Measurements from ENCODE around the gene CEP120.

Gene CEP120

GRCh38 chr5:123359454-123360200 is 63.6 kb downstream of the CEP120 start:
- WGBS (ENCODE audit: extremely low coverage, insufficient coverage, low lambda C conversion rate) = no CpG with 5 or more reads among the region's 5 CpGs
- H3K79me1 ChIP-seq (ENCODE audit: low read length) = no peaks in the 10 kb centered on the region
- no peak overlapping the region for H3K4ac ChIP-seq (ENCODE audit: low read depth, low read length)
- no peak overlapping the region for H4K8ac ChIP-seq (ENCODE audit: low read depth, low read length)
- H3K18ac ChIP-seq (ENCODE audit: low read length) = no peak overlapping the region
- H3K56ac ChIP-seq (ENCODE audit: low read length) = no peak overlapping the region
- no peak for DNase-seq
- no peak overlapping the region for H2AK5ac ChIP-seq (ENCODE audit: low read length)
- no peaks in the 10 kb centered on the region for H3K79me2 ChIP-seq (ENCODE audit: control insufficient read depth, insufficient read depth, low read length)
- no peak overlapping the region for H3K4me2 ChIP-seq (ENCODE audit: low read length)
- H3K9ac ChIP-seq (ENCODE audit: low read length) = no peak overlapping the region
- H4K5ac ChIP-seq (ENCODE audit: low read length) = no peak overlapping the region
- H3K23ac ChIP-seq (ENCODE audit: low read length) = no peak overlapping the region
- no peaks in the 10 kb centered on the region for H3K4me1 ChIP-seq (ENCODE audit: control insufficient read depth, low read depth, low read length)
- H3K27ac ChIP-seq (ENCODE audit: low read depth, low read length) = no peak overlapping the region
- H3K4me3 ChIP-seq (ENCODE audit: low read length) = no peak overlapping the region
- H3K36me3 ChIP-seq (ENCODE audit: control insufficient read depth, insufficient read depth, low read length) = no peaks in the 10 kb centered on the region
- H2BK5ac ChIP-seq (ENCODE audit: low read length) = no peak overlapping the region
- no peak overlapping the region for H2BK120ac ChIP-seq (ENCODE audit: low read depth, low read length)
- H3K27me3 ChIP-seq (ENCODE audit: insufficient read depth, low read length, poor library complexity) = no peaks in the 10 kb centered on the region
- no peak overlapping the region for H2BK15ac ChIP-seq (replicated peaks; ENCODE audit: low read depth)

- H3K23ac ChIP-seq (ENCODE audit: low read length) = no peak overlapping the region
- no peak for DNase-seq
- no CpG with 5 or more reads among the region's 1 CpG for WGBS (ENCODE audit: extremely low coverage, insufficient coverage, low lambda C conversion rate)
Observed at GRCh38 chr5:123358751-123359150, 64.5 kb downstream of the CEP120 start.

GRCh38 chr5:123358304-123358703 is 64.9 kb downstream of the CEP120 start:
- H3K79me2 ChIP-seq (ENCODE audit: control insufficient read depth, insufficient read depth, low read length) = no peaks in the 10 kb centered on the region
- no peak overlapping the region for H2BK15ac ChIP-seq (replicated peaks; ENCODE audit: low read depth)
- H2AK5ac ChIP-seq (ENCODE audit: low read length) = no peak overlapping the region
- no peak overlapping the region for H3K4me2 ChIP-seq (ENCODE audit: low read length)
- no peak overlapping the region for H3K4me3 ChIP-seq (ENCODE audit: low read length)
- no peak for DNase-seq
- H3K27ac ChIP-seq (ENCODE audit: low read depth, low read length) = no peak overlapping the region
- no CpG with 5 or more reads among the region's 1 CpG for WGBS (ENCODE audit: extremely low coverage, insufficient coverage, low lambda C conversion rate)
- H3K27me3 ChIP-seq (ENCODE audit: insufficient read depth, low read length, poor library complexity) = no peaks in the 10 kb centered on the region
- H3K4me1 ChIP-seq (ENCODE audit: control insufficient read depth, low read depth, low read length) = no peaks in the 10 kb centered on the region
- H2BK120ac ChIP-seq (ENCODE audit: low read depth, low read length) = no peak overlapping the region
- no peaks in the 10 kb centered on the region for H3K79me1 ChIP-seq (ENCODE audit: low read length)
- H4K5ac ChIP-seq (ENCODE audit: low read length) = no peak overlapping the region
- H3K56ac ChIP-seq (ENCODE audit: low read length) = no peak overlapping the region
- H2BK5ac ChIP-seq (ENCODE audit: low read length) = no peak overlapping the region
- H3K36me3 ChIP-seq (ENCODE audit: control insufficient read depth, insufficient read depth, low read length) = no peaks in the 10 kb centered on the region
- H3K18ac ChIP-seq (ENCODE audit: low read length) = no peak overlapping the region
- no peak overlapping the region for H3K23ac ChIP-seq (ENCODE audit: low read length)
- no peak overlapping the region for H4K8ac ChIP-seq (ENCODE audit: low read depth, low read length)
- no peak overlapping the region for H3K4ac ChIP-seq (ENCODE audit: low read depth, low read length)
- no peak overlapping the region for H3K9ac ChIP-seq (ENCODE audit: low read length)

More at GRCh38 chr5:123358751-123359150, 64.5 kb downstream of the CEP120 start:
- H3K27me3 ChIP-seq (ENCODE audit: insufficient read depth, low read length, poor library complexity) = no peaks in the 10 kb centered on the region
- H3K79me2 ChIP-seq (ENCODE audit: control insufficient read depth, insufficient read depth, low read length) = no peaks in the 10 kb centered on the region
- H2BK15ac ChIP-seq (replicated peaks; ENCODE audit: low read depth) = no peak overlapping the region
- H3K4ac ChIP-seq (ENCODE audit: low read depth, low read length) = no peak overlapping the region
- H2BK5ac ChIP-seq (ENCODE audit: low read length) = no peak overlapping the region
- no peaks in the 10 kb centered on the region for H3K79me1 ChIP-seq (ENCODE audit: low read length)
- H3K4me1 ChIP-seq (ENCODE audit: control insufficient read depth, low read depth, low read length) = no peaks in the 10 kb centered on the region
- no peak overlapping the region for H2BK120ac ChIP-seq (ENCODE audit: low read depth, low read length)
- H3K18ac ChIP-seq (ENCODE audit: low read length) = no peak overlapping the region
- H2AK5ac ChIP-seq (ENCODE audit: low read length) = no peak overlapping the region
- H3K9ac ChIP-seq (ENCODE audit: low read length) = no peak overlapping the region
- H3K56ac ChIP-seq (ENCODE audit: low read length) = no peak overlapping the region
- H3K36me3 ChIP-seq (ENCODE audit: control insufficient read depth, insufficient read depth, low read length) = no peaks in the 10 kb centered on the region
- no peak overlapping the region for H4K5ac ChIP-seq (ENCODE audit: low read length)
- H3K4me2 ChIP-seq (ENCODE audit: low read length) = no peak overlapping the region
- no peak overlapping the region for H3K4me3 ChIP-seq (ENCODE audit: low read length)
- no peak overlapping the region for H4K8ac ChIP-seq (ENCODE audit: low read depth, low read length)
- H3K27ac ChIP-seq (ENCODE audit: low read depth, low read length) = no peak overlapping the region

- H3K18ac ChIP-seq (ENCODE audit: low read length) = no peak overlapping the region
- no peak overlapping the region for H2BK120ac ChIP-seq (ENCODE audit: low read depth, low read length)
- H3K23ac ChIP-seq (ENCODE audit: low read length) = no peak overlapping the region
- no peak overlapping the region for H4K8ac ChIP-seq (ENCODE audit: low read depth, low read length)
- H3K4me3 ChIP-seq (ENCODE audit: low read length) = no peak overlapping the region
- no CpG with 5 or more reads among the region's 2 CpGs for WGBS (ENCODE audit: extremely low coverage, insufficient coverage, low lambda C conversion rate)
- no peak overlapping the region for H2BK5ac ChIP-seq (ENCODE audit: low read length)
- no peaks in the 10 kb centered on the region for H3K27me3 ChIP-seq (ENCODE audit: insufficient read depth, low read length, poor library complexity)
- H3K4me2 ChIP-seq (ENCODE audit: low read length) = no peak overlapping the region
- no peaks in the 10 kb centered on the region for H3K79me2 ChIP-seq (ENCODE audit: control insufficient read depth, insufficient read depth, low read length)
- no peak overlapping the region for H3K9ac ChIP-seq (ENCODE audit: low read length)
- H3K79me1 ChIP-seq (ENCODE audit: low read length) = no peaks in the 10 kb centered on the region
- no peaks in the 10 kb centered on the region for H3K36me3 ChIP-seq (ENCODE audit: control insufficient read depth, insufficient read depth, low read length)
- H3K27ac ChIP-seq (ENCODE audit: low read depth, low read length) = no peak overlapping the region
- no peak overlapping the region for H2AK5ac ChIP-seq (ENCODE audit: low read length)
- H3K4me1 ChIP-seq (ENCODE audit: control insufficient read depth, low read depth, low read length) = no peaks in the 10 kb centered on the region
- no peak overlapping the region for H3K56ac ChIP-seq (ENCODE audit: low read length)
- no peak for DNase-seq
- no peak overlapping the region for H2BK15ac ChIP-seq (replicated peaks; ENCODE audit: low read depth)
- H3K4ac ChIP-seq (ENCODE audit: low read depth, low read length) = no peak overlapping the region
- H4K5ac ChIP-seq (ENCODE audit: low read length) = no peak overlapping the region
Observed at GRCh38 chr5:123351820-123352219, 71.4 kb downstream of the CEP120 start.

GRCh38 chr5:123351240-123351639 is 72.0 kb downstream of the CEP120 start:
- Histone ChIP-seq H3K4me1 (ENCODE audit: control insufficient read depth, low read depth, low read length) (no peaks in the 10 kb centered on the region), H2BK15ac (replicated peaks; ENCODE audit: low read depth) (no peak overlapping the region), H2AK5ac (ENCODE audit: low read length) (no peak overlapping the region), H3K4me3 (ENCODE audit: low read length) (no peak overlapping the region), H2BK5ac (ENCODE audit: low read length) (no peak overlapping the region), H3K36me3 (ENCODE audit: control insufficient read depth, insufficient read depth, low read length) (no peaks in the 10 kb centered on the region), H3K27me3 (ENCODE audit: insufficient read depth, low read length, poor library complexity) (no peaks in the 10 kb centered on the region), H2BK120ac (ENCODE audit: low read depth, low read length) (no peak overlapping the region), H4K5ac (ENCODE audit: low read length) (no peak overlapping the region), H3K79me2 (ENCODE audit: control insufficient read depth, insufficient read depth, low read length) (no peaks in the 10 kb centered on the region), H3K9ac (ENCODE audit: low read length) (no peak overlapping the region), H3K56ac (ENCODE audit: low read length) (no peak overlapping the region), H3K27ac (ENCODE audit: low read depth, low read length) (no peak overlapping the region), H3K18ac (ENCODE audit: low read length) (no peak overlapping the region), H3K4ac (ENCODE audit: low read depth, low read length) (no peak overlapping the region), H3K4me2 (ENCODE audit: low read length) (no peak overlapping the region), H3K79me1 (ENCODE audit: low read length) (no peaks in the 10 kb centered on the region), H3K23ac (ENCODE audit: low read length) (no peak overlapping the region), H4K8ac (ENCODE audit: low read depth, low read length) (no peak overlapping the region)
- WGBS (ENCODE audit: extremely low coverage, insufficient coverage, low lambda C conversion rate) = no CpG with 5 or more reads among the region's 1 CpG
- DNase-seq = no peak

- Histone ChIP-seq H2BK5ac (ENCODE audit: low read length) (no peak overlapping the region), H2AK5ac (ENCODE audit: low read length) (no peak overlapping the region), H2BK15ac (replicated peaks; ENCODE audit: low read depth) (no peak overlapping the region), H3K56ac (ENCODE audit: low read length) (no peak overlapping the region), H3K79me1 (ENCODE audit: low read length) (no peaks in the 10 kb centered on the region), H3K9ac (ENCODE audit: low read length) (no peak overlapping the region), H3K4me3 (ENCODE audit: low read length) (no peak overlapping the region), H3K36me3 (ENCODE audit: control insufficient read depth, insufficient read depth, low read length) (no peaks in the 10 kb centered on the region), H3K4me2 (ENCODE audit: low read length) (no peak overlapping the region), H4K8ac (ENCODE audit: low read depth, low read length) (no peak overlapping the region), H2BK120ac (ENCODE audit: low read depth, low read length) (no peak overlapping the region), H3K4me1 (ENCODE audit: control insufficient read depth, low read depth, low read length) (no peaks in the 10 kb centered on the region), H3K79me2 (ENCODE audit: control insufficient read depth, insufficient read depth, low read length) (no peaks in the 10 kb centered on the region), H3K18ac (ENCODE audit: low read length) (no peak overlapping the region), H3K27ac (ENCODE audit: low read depth, low read length) (no peak overlapping the region), H3K23ac (ENCODE audit: low read length) (no peak overlapping the region), H3K27me3 (ENCODE audit: insufficient read depth, low read length, poor library complexity) (no peaks in the 10 kb centered on the region), H4K5ac (ENCODE audit: low read length) (no peak overlapping the region), H3K4ac (ENCODE audit: low read depth, low read length) (no peak overlapping the region)
- whole genome bisulfite sequencing (ENCODE audit: extremely low coverage, insufficient coverage, low lambda C conversion rate) = no CpG with 5 or more reads among the region's 1 CpG
- no peak for DNase-seq
Observed at GRCh38 chr5:123350742-123351141, 72.5 kb downstream of the CEP120 start.

Measured in mesendoderm (in vitro differentiated cells).